Calu3 (cell line): ENCODE data around the gene PDX1. TPM values are rescaled to one million over a fixed set of nuclear protein-coding genes. Genes with fewer than 3 reads are reported as not detected.

ENCODE experiments used
- BruUV-seq: library from RNA; stranded (reverse); fragments of 400-500 nt; replicated peaks from 2 replicates; lab custom pipeline; 2021; lab: Mats Ljungman, UMichigan
- CTCF ChIA-PET: fragments of 300-600 bp; sonication (Branson Sonifier 250); formaldehyde crosslinking; loops from one replicate; lab custom pipeline; 2022; ENCODE audit warnings: antibody characterized with exemption; lab: Charles Lee
- DNase-seq: peaks from one replicate; pipeline ENCODE4 v3.0.0; 2022
- H3K27ac Mint-ChIP-seq: one replicate; pipeline ENCODE4 v1.8.0; 2022; ENCODE audit warnings: mixed read lengths; ENCODE audit not compliant: unreplicated experiment
- H3K27me3 Mint-ChIP-seq: one replicate; pipeline ENCODE4 v1.8.0; 2022; ENCODE audit warnings: mixed read lengths; ENCODE audit not compliant: unreplicated experiment
- H3K36me3 Mint-ChIP-seq: one replicate; pipeline ENCODE4 v1.8.0; 2022; ENCODE audit warnings: mild to moderate bottlenecking, moderate library complexity, mixed read lengths; ENCODE audit not compliant: insufficient read depth, unreplicated experiment
- H3K4me1 Mint-ChIP-seq: one replicate; pipeline ENCODE4 v1.8.0; 2022; ENCODE audit warnings: mild to moderate bottlenecking, low read depth, mixed read lengths; ENCODE audit not compliant: unreplicated experiment
- H3K4me3 Mint-ChIP-seq: one replicate; pipeline ENCODE4 v1.8.0; 2022; ENCODE audit warnings: mild to moderate bottlenecking, low read depth, moderate library complexity, mixed read lengths; ENCODE audit not compliant: unreplicated experiment
- H3K9me3 Mint-ChIP-seq: one replicate; pipeline ENCODE4 v1.8.0; 2022; ENCODE audit warnings: low read depth, mixed read lengths; ENCODE audit not compliant: unreplicated experiment
- intact Hi-C: fragments of 100-400 bp; cut with micrococcal nuclease; formaldehyde crosslinking; loops from one replicate; pipeline ENCODE4 v1.10.0; 2022; ENCODE audit not compliant: unreplicated experiment
- total RNA-seq: library from RNA; stranded (reverse); gene quantifications from 2 replicates; pipeline ENCODE4 v1.2.3, GENCODE V29; 2022
- TF ChIP-seq, protein P1 (sequence below): fragments of 200-600 bp; IDR thresholded peaks from one replicate; pipeline ENCODE4 v1.8.0; 2022; ENCODE audit warnings: antibody characterized with exemption; ENCODE audit not compliant: unreplicated experiment

PDX1 gene
- total RNA-seq, 1 experiment from 2014 or later = 1.8 TPM

GRCh38 chr13:27918041-27918917, 1.5 kb upstream of the PDX1 start:
- Mint-ChIP-seq H3K27ac (no peak overlapping the region), H3K4me3 (peak overlapping the region; percentile 67), H3K27me3 (no peaks in the 10 kb centered on the region), H3K9me3 (no peaks in the 10 kb centered on the region), H3K36me3 (peaks cover 20% of the 10 kb centered on the region), H3K4me1 (peaks cover 12% of the 10 kb centered on the region)
- TF ChIP-seq, protein P1, sequence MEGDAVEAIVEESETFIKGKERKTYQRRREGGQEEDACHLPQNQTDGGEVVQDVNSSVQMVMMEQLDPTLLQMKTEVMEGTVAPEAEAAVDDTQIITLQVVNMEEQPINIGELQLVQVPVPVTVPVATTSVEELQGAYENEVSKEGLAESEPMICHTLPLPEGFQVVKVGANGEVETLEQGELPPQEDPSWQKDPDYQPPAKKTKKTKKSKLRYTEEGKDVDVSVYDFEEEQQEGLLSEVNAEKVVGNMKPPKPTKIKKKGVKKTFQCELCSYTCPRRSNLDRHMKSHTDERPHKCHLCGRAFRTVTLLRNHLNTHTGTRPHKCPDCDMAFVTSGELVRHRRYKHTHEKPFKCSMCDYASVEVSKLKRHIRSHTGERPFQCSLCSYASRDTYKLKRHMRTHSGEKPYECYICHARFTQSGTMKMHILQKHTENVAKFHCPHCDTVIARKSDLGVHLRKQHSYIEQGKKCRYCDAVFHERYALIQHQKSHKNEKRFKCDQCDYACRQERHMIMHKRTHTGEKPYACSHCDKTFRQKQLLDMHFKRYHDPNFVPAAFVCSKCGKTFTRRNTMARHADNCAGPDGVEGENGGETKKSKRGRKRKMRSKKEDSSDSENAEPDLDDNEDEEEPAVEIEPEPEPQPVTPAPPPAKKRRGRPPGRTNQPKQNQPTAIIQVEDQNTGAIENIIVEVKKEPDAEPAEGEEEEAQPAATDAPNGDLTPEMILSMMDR = no peak
- CTCF ChIA-PET = no interaction called here
- no peak for DNase-seq
- intact Hi-C loops = loop anchor here (2.0 kb wide), 1 partner anchor 35 kb away; no protein-coding TSS in a partner anchor
- no TSS peak for BruUV-seq

DNA sequence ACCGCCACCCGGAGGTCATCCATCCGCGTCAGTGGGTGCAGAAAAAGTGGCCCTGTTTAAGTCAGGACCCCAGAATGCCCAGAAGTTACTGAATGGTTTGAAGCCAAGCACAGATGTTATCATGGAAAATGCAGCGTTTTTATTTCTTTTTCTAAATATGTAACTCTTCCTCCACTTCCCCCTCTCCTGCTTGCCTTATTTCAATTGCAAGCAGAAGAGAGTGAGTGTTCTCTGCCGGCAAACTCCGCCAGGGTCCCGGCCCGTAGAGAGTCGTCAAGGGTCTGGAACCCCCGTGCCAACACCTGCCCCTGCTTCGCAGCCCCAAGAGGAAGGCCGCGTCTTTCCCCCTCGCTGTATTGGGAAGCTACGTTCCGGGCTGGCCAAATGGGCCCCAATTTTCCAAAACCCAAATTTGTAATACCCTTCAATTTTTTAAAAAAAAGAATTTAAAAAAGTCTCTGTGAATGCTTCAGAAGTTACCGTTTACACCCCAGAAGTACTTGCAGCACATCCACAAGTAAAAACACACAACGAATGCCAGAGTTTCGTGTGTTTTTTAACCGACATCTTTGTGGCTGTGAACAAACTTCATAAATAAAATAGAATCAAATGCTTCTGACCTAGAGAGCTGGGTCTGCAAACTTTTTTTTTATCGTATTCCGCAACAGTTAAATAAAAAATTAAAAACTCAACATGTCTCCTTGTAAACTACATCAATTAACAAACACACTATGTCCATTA, 712 bp upstream of the PDX1 start:
- CTCF ChIA-PET = interaction anchor here (0.5 to 1.9 kb wide), 3 partner anchors 35 to 975 kb away, joined by 3 to 7 read pairs (median 5); no protein-coding TSS in a partner anchor
- Mint-ChIP-seq H3K27ac (no peak overlapping the region), H3K4me3 (peak overlapping the region; percentile 97)

GRCh38 chr13:27919659-27919933, 204 bp upstream of the PDX1 start:
- no peak for DNase-seq
- no peaks in the 10 kb centered on the region for H3K9me3 Mint-ChIP-seq
- H3K4me1 Mint-ChIP-seq = peaks cover 12% of the 10 kb centered on the region
- peak overlapping the region; percentile 97 for H3K4me3 Mint-ChIP-seq
- peaks cover 20% of the 10 kb centered on the region for H3K36me3 Mint-ChIP-seq
- H3K27ac Mint-ChIP-seq = no peak overlapping the region
- no TSS peak for BruUV-seq
- TF ChIP-seq, protein P1 = no peak
- CTCF ChIA-PET = interaction anchor here (0.5 to 1.9 kb wide), 3 partner anchors 34 to 976 kb away, joined by 3 to 7 read pairs (median 5); no protein-coding TSS in a partner anchor
- H3K27me3 Mint-ChIP-seq = no peaks in the 10 kb centered on the region
- intact Hi-C loops = loop anchor here (2.0 kb wide), 1 partner anchor 33 kb away; no protein-coding TSS in a partner anchor

More for the DNA sequence above, 712 bp upstream of the PDX1 start:
- TF ChIP-seq, protein P1 = no peak
- BruUV-seq = no TSS peak
- Mint-ChIP-seq H3K4me1 (peaks cover 12% of the 10 kb centered on the region), H3K9me3 (no peaks in the 10 kb centered on the region), H3K36me3 (peaks cover 20% of the 10 kb centered on the region), H3K27me3 (no peaks in the 10 kb centered on the region)
- DNase-seq = no peak
- intact Hi-C loops = loop anchor here (2.0 kb wide), 1 partner anchor 34 kb away; no protein-coding TSS in a partner anchor

- CTCF ChIA-PET = interaction anchor here (0.7 to 1.9 kb wide), 3 partner anchors 33 to 554 kb away, joined by 3 to 7 read pairs (median 5); no protein-coding TSS in a partner anchor
- TF ChIP-seq, protein P1 = no peak
- Mint-ChIP-seq H3K4me3 (peak overlapping the region; percentile 97), H3K36me3 (peaks cover 20% of the 10 kb centered on the region), H3K27me3 (no peaks in the 10 kb centered on the region), H3K9me3 (no peaks in the 10 kb centered on the region), H3K4me1 (peaks cover 5% of the 10 kb centered on the region), H3K27ac (peak overlapping the region; percentile 66)
- peak; percentile 38 for DNase-seq
- intact Hi-C loops = no loop called here
- BruUV-seq = no TSS peak
These were observed 1.0 kb downstream of the PDX1 start for GRCh38 chr13:27920677-27921420.
